GM23338 (cell line): ENCODE results near the gene UNC5A. TPM values are rescaled to one million over a fixed set of nuclear protein-coding genes. Genes with fewer than 3 reads are reported as not detected.
A peak's percentile ranks its signal among the peaks of the same experiment; 100 is the strongest.

Source experiments
- ATAC-seq: fragments of 200-7000 bp; cut with Tn5 transposase; 3 replicates; pipeline ENCODE4 v1.9.1; 2020
- DNase-seq: peaks from one replicate; pipeline ENCODE4 v3.0.0-alpha.2; 2015; ENCODE audit warnings: low spot score
- H2AFZ ChIP-seq: fragments of 200-600 bp; sonication (generic); 2 replicates; pipeline ENCODE4 v1.8.0; 2016; ENCODE audit warnings: antibody characterized with exemption, mild to moderate bottlenecking, moderate library complexity
- H3F3A ChIP-seq: fragments of 200-600 bp; sonication (generic); replicated peaks from 2 replicates; pipeline ENCODE4 v1.8.0; 2017; ENCODE audit warnings: antibody characterized with exemption, mixed run types, low read depth
- H3K27ac ChIP-seq: fragments of 200-600 bp; sonication (generic); 2 replicates; pipeline ENCODE4 v1.6.1; 2016; ENCODE audit warnings: low read depth
- H3K27me3 ChIP-seq: fragments of 200-600 bp; sonication (generic); 2 replicates; pipeline ENCODE4 v1.8.0; 2016; ENCODE audit warnings: mild to moderate bottlenecking, mixed run types, moderate library complexity; ENCODE audit not compliant: insufficient read depth
- H3K36me3 ChIP-seq: fragments of 200-600 bp; sonication (generic); 2 replicates; pipeline ENCODE4 v1.8.0; 2016; ENCODE audit warnings: mild to moderate bottlenecking; ENCODE audit not compliant: insufficient read depth
- H3K4me1 ChIP-seq: fragments of 200-600 bp; sonication (generic); 2 replicates; pipeline ENCODE4 v1.8.0; 2016; ENCODE audit warnings: mild to moderate bottlenecking, moderate library complexity; ENCODE audit not compliant: insufficient read depth
- H3K4me2 ChIP-seq: fragments of 200-600 bp; sonication (generic); 2 replicates; pipeline ENCODE4 v1.7.1; 2017; ENCODE audit warnings: mixed run types
- H3K4me3 ChIP-seq: fragments of 200-600 bp; sonication (generic); 2 replicates; pipeline ENCODE4 v1.6.1; 2016; ENCODE audit warnings: mixed run types
- H3K79me2 ChIP-seq: fragments of 200-600 bp; sonication (generic); replicated peaks from 2 replicates; pipeline ENCODE4 v1.8.0; 2017; ENCODE audit warnings: mild to moderate bottlenecking; ENCODE audit not compliant: insufficient read depth
- H3K9me2 ChIP-seq: fragments of 200-600 bp; sonication (generic); 2 replicates; pipeline ENCODE4 v1.8.0; 2017; ENCODE audit not compliant: insufficient read depth
- H4K20me1 ChIP-seq: fragments of 200-600 bp; sonication (generic); replicated peaks from 2 replicates; pipeline ENCODE4 v1.8.0; 2017; ENCODE audit warnings: mild to moderate bottlenecking; ENCODE audit not compliant: insufficient read depth
- H3K27ac Mint-ChIP-seq: 2 replicates; pipeline ENCODE4 v1.8.0; 2020; ENCODE audit warnings: inconsistent platforms, mild to moderate bottlenecking, moderate library complexity, mixed read lengths
- H3K27me3 Mint-ChIP-seq: 3 replicates; pipeline ENCODE4 v1.8.0; 2022; ENCODE audit warnings: low read depth, mild to moderate bottlenecking, moderate library complexity, mixed read lengths, inconsistent platforms; ENCODE audit not compliant: insufficient read depth, poor library complexity
- H3K36me3 Mint-ChIP-seq: 3 replicates; pipeline ENCODE4 v1.8.0; 2021; ENCODE audit warnings: low read depth, mild to moderate bottlenecking, inconsistent platforms, moderate library complexity, mixed read lengths
- H3K4me1 Mint-ChIP-seq: 3 replicates; pipeline ENCODE4 v1.8.0; 2020; ENCODE audit warnings: mild to moderate bottlenecking, inconsistent platforms, mixed read lengths
- H3K4me3 Mint-ChIP-seq: 3 replicates; pipeline ENCODE4 v1.8.0; 2021; ENCODE audit warnings: moderate library complexity, mild to moderate bottlenecking, inconsistent platforms, mixed read lengths
- H3K9me3 Mint-ChIP-seq: 3 replicates; pipeline ENCODE4 v1.8.0; 2020; ENCODE audit warnings: moderate library complexity, mild to moderate bottlenecking, inconsistent platforms, mixed read lengths
- CREB1 ChIP-seq: fragments of 250-450 bp; sonication (Bioruptor Pico); IDR thresholded peaks from 2 replicates; pipeline ENCODE4 v1.5.0; 2020; ENCODE audit warnings: low read depth, mild to moderate bottlenecking, moderate library complexity
- CTCF ChIP-seq, 2 experiments: fragments of 200-600 bp in 1 of 2; sonication (generic) in 1 of 2; conservative IDR thresholded peaks; 2 replicates each; pipeline versions ENCODE4 v1.5.1 to v1.6.1; 2016 to 2017; ENCODE audit warnings: antibody characterized with exemption in 2 of 2, low read depth in 2 of 2, mild to moderate bottlenecking in 2 of 2, moderate library complexity in 1 of 2
- EZH2 ChIP-seq: fragments of 200-600 bp; sonication (generic); IDR thresholded peaks from one replicate; pipeline ENCODE4 v1.8.0; 2017; ENCODE audit warnings: antibody characterized with exemption, mild to moderate bottlenecking, low read depth; ENCODE audit not compliant: unreplicated experiment
- EZH2phosphoT487 ChIP-seq: fragments of 200-600 bp; sonication (generic); IDR thresholded peaks from one replicate; pipeline ENCODE4 v1.8.1; 2018; ENCODE audit warnings: antibody characterized with exemption; ENCODE audit not compliant: unreplicated experiment
- JUNB ChIP-seq: IDR thresholded peaks from one replicate; pipeline ENCODE4 v1.6.1; 2016; ENCODE audit warnings: antibody characterized with exemption; ENCODE audit not compliant: unreplicated experiment
- NANOG ChIP-seq: IDR thresholded peaks from 2 replicates; pipeline ENCODE4 v1.6.1; 2016; ENCODE audit warnings: antibody characterized with exemption, borderline replicate concordance
- POLR2AphosphoS5 ChIP-seq: IDR thresholded peaks from 2 replicates; pipeline ENCODE4 v1.6.1; 2016; ENCODE audit warnings: antibody characterized with exemption, low read depth
- REST ChIP-seq: IDR thresholded peaks from one replicate; pipeline ENCODE4 v1.6.1; 2018; ENCODE audit warnings: antibody characterized with exemption; ENCODE audit not compliant: unreplicated experiment
- STAT1 ChIP-seq: IDR thresholded peaks from one replicate; pipeline ENCODE4 v1.6.1; 2016; ENCODE audit warnings: antibody characterized with exemption; ENCODE audit not compliant: unreplicated experiment
- ZNF114 ChIP-seq: fragments of 250-450 bp; sonication (Bioruptor Pico); IDR thresholded peaks from 2 replicates; pipeline ENCODE4 v1.5.0; 2020; ENCODE audit warnings: mild to moderate bottlenecking, moderate library complexity
- ZNF331 ChIP-seq: fragments of 250-450 bp; sonication (Bioruptor Pico); IDR thresholded peaks from 2 replicates; pipeline ENCODE4 v1.5.0; 2020; ENCODE audit warnings: low read depth, mild to moderate bottlenecking, moderate library complexity
- polyA plus RNA-seq: library from polyadenylated mRNA; unstranded; fragments of >200 nt; fragmentation: Nextera tagmentation; extraction: Ambion mirVana; gene quantifications from 2 replicates; pipeline ENCODE4 v1.2.1, GENCODE V29; 2016
- total RNA-seq: library from RNA; depleted of rRNA; stranded (reverse); fragments of >200 nt; shearing (Covaris generic); gene quantifications from 2 replicates; pipeline ENCODE4 v1.2.3, GENCODE V29; 2014
- TF ChIP-seq, protein P1 (sequence below): IDR thresholded peaks from 2 replicates; pipeline ENCODE4 v1.6.1; 2016; ENCODE audit warnings: antibody characterized with exemption
- TF ChIP-seq, protein P2 (sequence below): fragments of 250-450 bp; sonication (Bioruptor Pico); IDR thresholded peaks from 2 replicates; pipeline ENCODE4 v1.5.0; 2020; ENCODE audit warnings: mild to moderate bottlenecking, moderate library complexity

UNC5A gene
- total and polyA plus RNA-seq, 2 experiments from 2014 or later: 0.92 to 3.9 TPM

DNA sequence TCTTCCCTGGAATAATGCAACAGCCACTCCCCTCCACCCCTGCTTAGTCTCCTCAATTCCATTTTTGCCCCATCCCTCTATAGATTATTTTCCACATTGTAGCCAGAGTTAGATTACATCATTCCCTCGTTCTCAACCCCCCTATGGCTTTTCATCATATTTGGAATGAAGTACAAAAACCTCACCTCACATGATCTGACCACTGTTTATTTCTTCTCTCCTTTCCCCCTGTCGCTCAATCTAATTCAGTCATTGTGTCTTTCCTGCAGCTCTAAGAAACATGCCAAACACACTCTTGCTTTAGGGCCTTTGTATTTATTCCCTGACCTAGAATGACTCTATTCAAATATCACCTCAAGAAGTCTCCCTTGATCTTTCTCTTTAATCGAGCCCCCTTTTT is 111.4 kb downstream of the UNC5A start:
- TF ChIP-seq ZNF114: no peak
- TF ChIP-seq REST: no peak
- no peak for TF ChIP-seq CREB1 (CRISPR knock-in tag)
- no peak for TF ChIP-seq ZNF331
- TF ChIP-seq, protein P1, sequence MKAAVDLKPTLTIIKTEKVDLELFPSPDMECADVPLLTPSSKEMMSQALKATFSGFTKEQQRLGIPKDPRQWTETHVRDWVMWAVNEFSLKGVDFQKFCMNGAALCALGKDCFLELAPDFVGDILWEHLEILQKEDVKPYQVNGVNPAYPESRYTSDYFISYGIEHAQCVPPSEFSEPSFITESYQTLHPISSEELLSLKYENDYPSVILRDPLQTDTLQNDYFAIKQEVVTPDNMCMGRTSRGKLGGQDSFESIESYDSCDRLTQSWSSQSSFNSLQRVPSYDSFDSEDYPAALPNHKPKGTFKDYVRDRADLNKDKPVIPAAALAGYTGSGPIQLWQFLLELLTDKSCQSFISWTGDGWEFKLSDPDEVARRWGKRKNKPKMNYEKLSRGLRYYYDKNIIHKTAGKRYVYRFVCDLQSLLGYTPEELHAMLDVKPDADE: no peak
- TF ChIP-seq STAT1: no peak
- no peak for TF ChIP-seq EZH2phosphoT487
- no peak for TF ChIP-seq NANOG
- TF ChIP-seq, protein P2, sequence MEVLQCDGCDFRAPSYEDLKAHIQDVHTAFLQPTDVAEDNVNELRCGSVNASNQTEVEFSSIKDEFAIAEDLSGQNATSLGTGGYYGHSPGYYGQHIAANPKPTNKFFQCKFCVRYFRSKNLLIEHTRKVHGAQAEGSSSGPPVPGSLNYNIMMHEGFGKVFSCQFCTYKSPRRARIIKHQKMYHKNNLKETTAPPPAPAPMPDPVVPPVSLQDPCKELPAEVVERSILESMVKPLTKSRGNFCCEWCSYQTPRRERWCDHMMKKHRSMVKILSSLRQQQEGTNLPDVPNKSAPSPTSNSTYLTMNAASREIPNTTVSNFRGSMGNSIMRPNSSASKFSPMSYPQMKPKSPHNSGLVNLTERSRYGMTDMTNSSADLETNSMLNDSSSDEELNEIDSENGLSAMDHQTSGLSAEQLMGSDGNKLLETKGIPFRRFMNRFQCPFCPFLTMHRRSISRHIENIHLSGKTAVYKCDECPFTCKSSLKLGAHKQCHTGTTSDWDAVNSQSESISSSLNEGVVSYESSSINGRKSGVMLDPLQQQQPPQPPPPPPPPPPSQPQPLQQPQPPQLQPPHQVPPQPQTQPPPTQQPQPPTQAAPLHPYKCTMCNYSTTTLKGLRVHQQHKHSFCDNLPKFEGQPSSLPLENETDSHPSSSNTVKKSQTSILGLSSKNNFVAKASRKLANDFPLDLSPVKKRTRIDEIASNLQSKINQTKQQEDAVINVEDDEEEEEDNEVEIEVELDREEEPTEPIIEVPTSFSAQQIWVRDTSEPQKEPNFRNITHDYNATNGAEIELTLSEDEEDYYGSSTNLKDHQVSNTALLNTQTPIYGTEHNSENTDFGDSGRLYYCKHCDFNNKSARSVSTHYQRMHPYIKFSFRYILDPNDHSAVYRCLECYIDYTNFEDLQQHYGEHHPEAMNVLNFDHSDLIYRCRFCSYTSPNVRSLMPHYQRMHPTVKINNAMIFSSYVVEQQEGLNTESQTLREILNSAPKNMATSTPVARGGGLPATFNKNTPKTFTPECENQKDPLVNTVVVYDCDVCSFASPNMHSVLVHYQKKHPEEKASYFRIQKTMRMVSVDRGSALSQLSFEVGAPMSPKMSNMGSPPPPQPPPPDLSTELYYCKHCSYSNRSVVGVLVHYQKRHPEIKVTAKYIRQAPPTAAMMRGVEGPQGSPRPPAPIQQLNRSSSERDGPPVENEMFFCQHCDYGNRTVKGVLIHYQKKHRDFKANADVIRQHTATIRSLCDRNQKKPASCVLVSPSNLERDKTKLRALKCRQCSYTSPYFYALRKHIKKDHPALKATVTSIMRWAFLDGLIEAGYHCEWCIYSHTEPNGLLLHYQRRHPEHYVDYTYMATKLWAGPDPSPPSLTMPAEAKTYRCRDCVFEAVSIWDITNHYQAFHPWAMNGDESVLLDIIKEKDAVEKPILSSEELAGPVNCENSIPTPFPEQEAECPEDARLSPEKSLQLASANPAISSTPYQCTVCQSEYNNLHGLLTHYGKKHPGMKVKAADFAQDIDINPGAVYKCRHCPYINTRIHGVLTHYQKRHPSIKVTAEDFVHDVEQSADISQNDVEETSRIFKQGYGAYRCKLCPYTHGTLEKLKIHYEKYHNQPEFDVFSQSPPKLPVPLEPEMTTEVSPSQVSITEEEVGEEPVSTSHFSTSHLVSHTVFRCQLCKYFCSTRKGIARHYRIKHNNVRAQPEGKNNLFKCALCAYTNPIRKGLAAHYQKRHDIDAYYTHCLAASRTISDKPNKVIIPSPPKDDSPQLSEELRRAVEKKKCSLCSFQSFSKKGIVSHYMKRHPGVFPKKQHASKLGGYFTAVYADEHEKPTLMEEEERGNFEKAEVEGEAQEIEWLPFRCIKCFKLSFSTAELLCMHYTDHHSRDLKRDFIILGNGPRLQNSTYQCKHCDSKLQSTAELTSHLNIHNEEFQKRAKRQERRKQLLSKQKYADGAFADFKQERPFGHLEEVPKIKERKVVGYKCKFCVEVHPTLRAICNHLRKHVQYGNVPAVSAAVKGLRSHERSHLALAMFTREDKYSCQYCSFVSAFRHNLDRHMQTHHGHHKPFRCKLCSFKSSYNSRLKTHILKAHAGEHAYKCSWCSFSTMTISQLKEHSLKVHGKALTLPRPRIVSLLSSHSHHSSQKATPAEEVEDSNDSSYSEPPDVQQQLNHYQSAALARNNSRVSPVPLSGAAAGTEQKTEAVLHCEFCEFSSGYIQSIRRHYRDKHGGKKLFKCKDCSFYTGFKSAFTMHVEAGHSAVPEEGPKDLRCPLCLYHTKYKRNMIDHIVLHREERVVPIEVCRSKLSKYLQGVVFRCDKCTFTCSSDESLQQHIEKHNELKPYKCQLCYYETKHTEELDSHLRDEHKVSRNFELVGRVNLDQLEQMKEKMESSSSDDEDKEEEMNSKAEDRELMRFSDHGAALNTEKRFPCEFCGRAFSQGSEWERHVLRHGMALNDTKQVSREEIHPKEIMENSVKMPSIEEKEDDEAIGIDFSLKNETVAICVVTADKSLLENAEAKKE: no peak
- TF ChIP-seq CTCF (conservative IDR thresholded peaks at IDR 0.05; ENCODE audit: low read depth in 2 of 2): no peak
- no peak for TF ChIP-seq JUNB
- TF ChIP-seq EZH2: no peak
- TF ChIP-seq POLR2AphosphoS5: no peak
- no peaks in the 10 kb centered on the region; the same call in 2 of the 3 replicates for H3K9me3 Mint-ChIP-seq
- no peaks in the 10 kb centered on the region; the same call in 1 of the 2 replicates for H3F3A ChIP-seq
- no peaks in the 10 kb centered on the region; the same call in 1 of the 2 replicates for H3K36me3 ChIP-seq
- no peak overlapping the region for H3K4me2 ChIP-seq
- H3K9me2 ChIP-seq: no peaks in the 10 kb centered on the region; the same call in 1 of the 2 replicates
- H2AFZ ChIP-seq: no peak overlapping the region
- H3K27ac Mint-ChIP-seq: peak overlapping the region; percentile 1; the same call in 1 of the 2 replicates
- H3K27ac ChIP-seq: no peak overlapping the region
- no peak overlapping the region for H3K4me3 ChIP-seq
- no peaks in the 10 kb centered on the region for H3K27me3 Mint-ChIP-seq
- H3K79me2 ChIP-seq: 0 out of 2 replicates have a peak, but pooled peaks cover 2% of the 10 kb centered on the region
- H3K4me3 Mint-ChIP-seq: no peak overlapping the region
- H3K27me3 ChIP-seq: no peaks in the 10 kb centered on the region
- DNase-seq: no peak
- no peaks in the 10 kb centered on the region for H3K4me1 ChIP-seq
- no peaks in the 10 kb centered on the region for H3K36me3 Mint-ChIP-seq
- 0 out of 3 replicates have a peak, but pooled peaks cover 3% of the 10 kb centered on the region for H3K4me1 Mint-ChIP-seq
- ATAC-seq: no peak
- H4K20me1 ChIP-seq: peaks cover 6% of the 10 kb centered on the region
